Activated B cell treated with CpG ODN at 0.5 μM for 24 hours (primary cell): ENCODE data around the gene NFATC4. TPM values are rescaled to one million over a fixed set of nuclear protein-coding genes. Genes with fewer than 3 reads are reported as not detected.

Experiments
- ATAC-seq: fragments of 200-7000 bp; cut with Tn5 transposase; one replicate; pipeline ENCODE4 v1.10.0; 2021; ENCODE audit warnings: low read depth, mild to moderate bottlenecking, moderate library complexity
- CTCF ChIA-PET: fragments of 350-600 bp; sonication (Branson Sonifier 250); formaldehyde crosslinking; loops from one replicate; lab custom pipeline; 2021; ENCODE audit warnings: antibody characterized with exemption; lab: Charles Lee
- POLR2A ChIA-PET: fragments of 350-600 bp; sonication (Branson Sonifier 250); formaldehyde crosslinking; loops from one replicate; lab custom pipeline; 2021; ENCODE audit warnings: antibody characterized with exemption; lab: Charles Lee
- DNase-seq: peaks from one replicate; pipeline ENCODE4 v3.0.0; 2022
- H3K27ac Mint-ChIP-seq: one replicate; pipeline ENCODE4 v1.8.0; 2020; ENCODE audit warnings: mixed read lengths
- H3K27me3 Mint-ChIP-seq: one replicate; pipeline ENCODE4 v1.8.0; 2021; ENCODE audit warnings: mixed read lengths
- H3K36me3 Mint-ChIP-seq: one replicate; pipeline ENCODE4 v1.8.0; 2021; ENCODE audit warnings: low read depth, mixed read lengths
- H3K4me1 Mint-ChIP-seq: one replicate; pipeline ENCODE4 v1.8.0; 2021; ENCODE audit warnings: mixed read lengths
- H3K4me3 Mint-ChIP-seq: one replicate; pipeline ENCODE4 v1.8.0; 2020; ENCODE audit warnings: mild to moderate bottlenecking, mixed read lengths
- H3K9me3 Mint-ChIP-seq: one replicate; pipeline ENCODE4 v1.8.0; 2020; ENCODE audit warnings: mixed read lengths
- intact Hi-C: fragments of 100-400 bp; cut with micrococcal nuclease; formaldehyde crosslinking; loops from one replicate; pipeline ENCODE4 v1.15.1; 2024
- total RNA-seq: library from RNA; stranded (reverse); gene quantifications from 2 replicates; pipeline ENCODE4 v1.2.3, GENCODE V29; 2022
- TF ChIP-seq, protein P1 (sequence below): fragments of 200-600 bp; IDR thresholded peaks from one replicate; pipeline ENCODE4 v1.8.0; 2022; ENCODE audit warnings: antibody characterized with exemption, mild to moderate bottlenecking

The NFATC4 gene
- total RNA-seq, 1 donor from 2014 or later = 9.4 TPM

DNA sequence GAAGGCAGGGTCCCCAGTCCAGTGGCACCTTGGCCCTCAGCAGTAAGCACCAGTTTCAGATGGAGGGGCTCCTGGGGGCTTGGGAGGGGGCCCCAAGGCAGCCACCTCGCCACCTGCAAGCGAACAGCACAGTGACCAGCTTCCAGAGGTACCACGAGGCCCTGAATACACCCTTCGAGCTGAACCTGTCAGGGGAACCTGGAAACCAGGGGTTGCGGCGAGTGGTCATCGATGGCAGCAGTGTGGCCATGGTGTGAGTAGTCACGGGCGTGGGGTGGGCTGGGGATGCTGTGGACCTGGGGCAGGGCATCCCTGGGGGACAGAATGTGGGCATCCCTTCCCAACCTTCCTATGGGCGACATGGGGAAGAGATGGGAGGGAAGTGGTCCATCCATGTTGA is 42.0 kb downstream of the NFATC4 start:
- CTCF ChIA-PET = interaction anchor here (0.9 to 2.0 kb wide), 6 partner anchors 9 to 74 kb away, joined by 3 to 5 read pairs (median 4); no protein-coding TSS in a partner anchor
- POLR2A ChIA-PET = interaction anchor here (1.0 kb wide), 1 partner anchor 43 kb away, joined by 3 read pairs; no protein-coding TSS in a partner anchor

DNA sequence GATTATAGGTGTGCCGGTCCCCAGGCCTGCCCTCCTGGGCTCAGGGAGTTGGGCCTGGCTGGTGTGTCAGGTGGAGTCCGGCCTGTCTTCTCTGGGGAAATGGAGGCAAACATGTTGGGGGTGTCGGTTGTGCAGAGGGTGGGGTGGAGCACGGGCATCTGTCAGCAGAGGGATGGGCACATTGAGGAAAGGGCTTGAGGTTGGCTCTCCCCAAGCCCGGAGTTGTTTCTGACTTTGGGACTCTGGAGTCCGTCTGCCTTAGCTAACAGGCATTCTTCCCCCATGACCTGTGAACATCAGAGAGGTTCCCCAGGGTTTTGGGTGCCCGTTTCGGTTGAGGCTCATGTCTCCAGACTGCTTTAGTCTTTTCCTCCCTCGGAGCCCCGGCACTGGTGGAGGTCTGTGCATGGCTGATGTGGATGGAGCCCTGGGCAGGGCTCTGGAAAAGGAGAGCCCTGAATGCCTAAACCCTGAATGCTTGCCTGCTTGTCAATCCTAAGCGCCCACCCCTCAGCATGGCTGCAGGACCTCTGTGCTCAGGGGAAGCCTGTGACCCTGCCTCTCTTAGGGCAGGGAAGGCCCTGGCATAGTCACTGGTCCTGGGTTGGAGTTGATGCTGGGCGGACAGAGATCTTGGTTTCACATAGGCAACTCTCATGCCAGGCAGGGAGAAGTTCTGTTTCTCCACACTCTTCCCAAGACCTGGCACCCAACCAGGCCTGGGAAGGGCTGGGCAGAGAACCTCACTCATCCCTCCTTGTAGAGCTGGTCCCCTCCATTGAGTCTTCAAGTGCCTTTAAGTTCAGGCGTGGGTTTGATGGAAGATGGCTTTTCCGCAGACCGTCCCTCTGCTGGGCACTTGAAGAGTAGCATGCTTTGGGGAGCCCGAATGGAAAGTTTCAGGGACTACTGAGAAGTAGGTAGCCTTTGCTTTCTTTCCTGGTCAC is 43.7 kb downstream of the NFATC4 start:
- ATAC-seq (peak; percentile 81), DNase-seq (no peak)
- Mint-ChIP-seq H3K27me3 (peaks cover 14% of the 10 kb centered on the region), H3K36me3 (no peaks in the 10 kb centered on the region), H3K4me1 (no peaks in the 10 kb centered on the region), H3K9me3 (no peaks in the 10 kb centered on the region), H3K4me3 (no peak overlapping the region), H3K27ac (no peak overlapping the region)
- TF ChIP-seq, protein P1, sequence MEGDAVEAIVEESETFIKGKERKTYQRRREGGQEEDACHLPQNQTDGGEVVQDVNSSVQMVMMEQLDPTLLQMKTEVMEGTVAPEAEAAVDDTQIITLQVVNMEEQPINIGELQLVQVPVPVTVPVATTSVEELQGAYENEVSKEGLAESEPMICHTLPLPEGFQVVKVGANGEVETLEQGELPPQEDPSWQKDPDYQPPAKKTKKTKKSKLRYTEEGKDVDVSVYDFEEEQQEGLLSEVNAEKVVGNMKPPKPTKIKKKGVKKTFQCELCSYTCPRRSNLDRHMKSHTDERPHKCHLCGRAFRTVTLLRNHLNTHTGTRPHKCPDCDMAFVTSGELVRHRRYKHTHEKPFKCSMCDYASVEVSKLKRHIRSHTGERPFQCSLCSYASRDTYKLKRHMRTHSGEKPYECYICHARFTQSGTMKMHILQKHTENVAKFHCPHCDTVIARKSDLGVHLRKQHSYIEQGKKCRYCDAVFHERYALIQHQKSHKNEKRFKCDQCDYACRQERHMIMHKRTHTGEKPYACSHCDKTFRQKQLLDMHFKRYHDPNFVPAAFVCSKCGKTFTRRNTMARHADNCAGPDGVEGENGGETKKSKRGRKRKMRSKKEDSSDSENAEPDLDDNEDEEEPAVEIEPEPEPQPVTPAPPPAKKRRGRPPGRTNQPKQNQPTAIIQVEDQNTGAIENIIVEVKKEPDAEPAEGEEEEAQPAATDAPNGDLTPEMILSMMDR = no peak
- POLR2A ChIA-PET = no interaction called here
- CTCF ChIA-PET = interaction anchor here (1.0 to 3.7 kb wide), 5 partner anchors 20 to 80 kb away, joined by 4 to 26 read pairs (median 6); no protein-coding TSS in a partner anchor
- intact Hi-C loops = loop anchor here (1.0 kb wide), 3 partner anchors 20 to 78 kb away; no protein-coding TSS in a partner anchor

More for the DNA sequence above, 42.0 kb downstream of the NFATC4 start:
- H3K27ac Mint-ChIP-seq = no peak overlapping the region
- no peak for ATAC-seq
- H3K36me3 Mint-ChIP-seq = no peaks in the 10 kb centered on the region
- no peak for DNase-seq
- no peak overlapping the region for H3K4me3 Mint-ChIP-seq
- TF ChIP-seq, protein P1 = no peak
- no peaks in the 10 kb centered on the region for H3K4me1 Mint-ChIP-seq
- H3K27me3 Mint-ChIP-seq = peaks cover 13% of the 10 kb centered on the region
- intact Hi-C loops = no loop called here
- H3K9me3 Mint-ChIP-seq = no peaks in the 10 kb centered on the region

DNA sequence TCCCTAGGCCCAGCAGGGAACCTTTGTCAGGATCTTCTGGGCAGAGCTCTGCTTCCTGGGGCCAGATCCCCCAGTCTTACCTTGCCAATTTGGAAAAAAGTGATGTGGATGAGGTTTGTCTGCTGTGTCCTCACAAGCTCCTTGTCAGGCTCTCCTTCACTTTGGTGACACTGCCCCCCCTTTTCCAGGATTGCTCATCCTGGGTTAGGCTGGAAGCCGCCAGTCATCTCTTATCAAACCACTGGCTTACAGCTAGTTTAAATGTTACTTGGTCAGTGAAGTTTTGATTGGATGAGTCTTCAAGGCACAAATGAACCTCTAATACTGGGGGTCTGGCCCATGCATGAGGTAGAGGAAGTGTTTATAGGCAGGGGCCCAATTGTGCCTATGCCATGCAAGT is 46.1 kb downstream of the NFATC4 start:
- ATAC-seq (no peak), DNase-seq (no peak)
- ChIA-PET POLR2A (interaction anchor here (1.0 kb wide), 1 partner anchor 49 kb away, joined by 3 read pairs; no protein-coding TSS in a partner anchor), CTCF (interaction anchor here (2.2 to 3.7 kb wide), 2 partner anchors 18 to 48 kb away, joined by 6 to 26 read pairs; no protein-coding TSS in a partner anchor)
- Mint-ChIP-seq H3K4me3 (no peak overlapping the region), H3K4me1 (no peaks in the 10 kb centered on the region), H3K36me3 (no peaks in the 10 kb centered on the region), H3K27me3 (peaks cover 28% of the 10 kb centered on the region), H3K9me3 (no peaks in the 10 kb centered on the region), H3K27ac (no peak overlapping the region)
- TF ChIP-seq, protein P1 = no peak
- intact Hi-C loops = no loop called here

DNA sequence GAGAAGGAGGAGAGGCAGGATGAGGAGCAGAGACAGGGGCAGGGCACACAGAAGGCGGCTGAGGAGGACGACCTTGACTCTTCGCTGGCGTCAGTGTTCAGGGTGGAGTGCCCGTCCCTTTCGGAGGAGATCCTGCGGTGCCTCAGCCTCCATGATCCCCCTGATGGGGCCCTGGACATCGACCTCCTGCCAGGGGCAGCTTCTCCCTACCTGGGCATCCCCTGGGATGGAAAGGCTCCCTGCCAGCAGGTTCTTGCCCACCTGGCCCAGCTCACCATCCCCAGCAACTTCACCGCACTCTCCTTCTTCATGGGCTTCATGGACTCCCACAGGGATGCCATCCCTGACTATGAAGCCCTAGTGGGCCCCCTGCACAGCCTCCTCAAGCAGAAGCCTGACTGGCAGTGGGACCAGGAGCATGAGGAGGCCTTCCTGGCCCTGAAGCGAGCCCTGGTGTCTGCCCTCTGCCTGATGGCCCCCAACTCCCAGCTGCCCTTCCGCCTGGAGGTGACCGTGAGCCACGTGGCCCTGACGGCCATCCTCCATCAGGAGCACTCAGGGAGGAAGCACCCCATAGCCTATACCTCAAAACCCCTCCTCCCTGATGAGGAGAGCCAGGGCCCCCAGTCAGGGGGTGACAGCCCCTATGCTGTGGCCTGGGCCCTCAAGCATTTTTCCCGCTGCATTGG is 46.9 kb downstream of the NFATC4 start:
- no peaks in the 10 kb centered on the region for H3K36me3 Mint-ChIP-seq
- intact Hi-C loops = no loop called here
- POLR2A ChIA-PET = interaction anchor here (0.8 kb wide), 1 partner anchor 8 kb away, joined by 3 read pairs; no protein-coding TSS in a partner anchor
- H3K4me1 Mint-ChIP-seq = no peaks in the 10 kb centered on the region
- H3K4me3 Mint-ChIP-seq = no peak overlapping the region
- H3K9me3 Mint-ChIP-seq = no peaks in the 10 kb centered on the region
- no peak overlapping the region for H3K27ac Mint-ChIP-seq
- TF ChIP-seq, protein P1 = no peak
- CTCF ChIA-PET = no interaction called here
- H3K27me3 Mint-ChIP-seq = peaks cover 30% of the 10 kb centered on the region
- no peak for ATAC-seq
- DNase-seq = no peak
